ENCODE data around the gene CDK5. TPM values are rescaled to one million over a fixed set of nuclear protein-coding genes. Genes with fewer than 3 reads are reported as not detected.
A peak's percentile ranks its signal among the peaks of the same experiment; 100 is the strongest.

CDK5 gene
- total and polyA plus RNA-seq, 2 of the 13 experiments (the other 11 are each of a cell fraction or from before 2014, with no cell fraction given): 16.4 to 21.3 TPM

DNA sequence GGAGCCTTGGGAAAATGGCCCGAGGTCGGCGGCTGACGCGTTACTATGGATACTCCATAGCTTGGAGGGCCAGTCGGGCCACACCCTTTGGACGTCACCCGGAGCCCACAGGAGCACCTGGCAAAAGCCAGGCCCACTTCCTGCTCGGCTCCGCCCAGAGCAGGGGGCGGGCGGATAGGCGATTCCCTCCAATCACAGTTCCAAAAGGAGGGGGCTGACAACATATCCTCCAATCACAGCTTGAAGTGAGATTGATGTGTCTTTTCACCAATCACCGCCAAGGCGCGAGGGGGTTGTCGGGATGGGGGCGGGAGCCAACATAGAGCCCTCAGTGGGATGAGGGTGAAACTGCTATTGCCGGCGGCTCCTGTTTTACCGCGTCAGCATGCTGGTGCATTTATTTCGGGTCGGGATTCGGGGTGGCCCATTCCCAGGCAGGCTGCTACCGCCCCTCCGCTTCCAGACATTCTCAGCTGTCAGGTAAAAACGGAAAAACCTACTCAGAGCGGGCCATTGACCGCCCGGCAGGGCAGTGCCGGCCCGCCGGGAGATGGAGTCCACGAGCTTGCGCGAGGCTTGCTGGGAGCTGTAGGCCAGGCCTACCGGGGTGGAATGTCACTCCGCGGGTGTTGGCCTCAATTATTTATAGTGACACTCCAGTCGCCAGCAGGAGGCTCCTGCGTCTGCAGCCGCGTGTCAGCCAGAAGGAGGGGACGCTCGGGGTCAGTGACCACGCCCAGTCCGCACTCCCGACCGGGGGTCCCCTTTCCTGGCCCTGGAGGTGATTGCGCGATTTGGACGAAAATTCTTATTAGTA, 29.4 kb downstream of the CDK5 start, which contains the start of gene ABCB8 (continued):
- TF ChIP-seq, protein P1, sequence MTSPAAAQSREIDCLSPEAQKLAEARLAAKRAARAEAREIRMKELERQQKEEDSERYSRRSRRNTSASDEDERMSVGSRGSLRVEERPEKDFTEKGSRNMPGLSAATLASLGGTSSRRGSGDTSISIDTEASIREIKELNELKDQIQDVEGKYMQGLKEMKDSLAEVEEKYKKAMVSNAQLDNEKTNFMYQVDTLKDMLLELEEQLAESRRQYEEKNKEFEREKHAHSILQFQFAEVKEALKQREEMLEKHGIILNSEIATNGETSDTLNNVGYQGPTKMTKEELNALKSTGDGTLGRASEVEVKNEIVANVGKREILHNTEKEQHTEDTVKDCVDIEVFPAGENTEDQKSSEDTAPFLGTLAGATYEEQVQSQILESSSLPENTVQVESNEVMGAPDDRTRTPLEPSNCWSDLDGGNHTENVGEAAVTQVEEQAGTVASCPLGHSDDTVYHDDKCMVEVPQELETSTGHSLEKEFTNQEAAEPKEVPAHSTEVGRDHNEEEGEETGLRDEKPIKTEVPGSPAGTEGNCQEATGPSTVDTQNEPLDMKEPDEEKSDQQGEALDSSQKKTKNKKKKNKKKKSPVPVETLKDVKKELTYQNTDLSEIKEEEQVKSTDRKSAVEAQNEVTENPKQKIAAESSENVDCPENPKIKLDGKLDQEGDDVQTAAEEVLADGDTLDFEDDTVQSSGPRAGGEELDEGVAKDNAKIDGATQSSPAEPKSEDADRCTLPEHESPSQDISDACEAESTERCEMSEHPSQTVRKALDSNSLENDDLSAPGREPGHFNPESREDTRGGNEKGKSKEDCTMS (CRISPR knock-in tag; conservative IDR thresholded peaks at IDR 0.05): no peak
- TF ChIP-seq, protein P2, sequence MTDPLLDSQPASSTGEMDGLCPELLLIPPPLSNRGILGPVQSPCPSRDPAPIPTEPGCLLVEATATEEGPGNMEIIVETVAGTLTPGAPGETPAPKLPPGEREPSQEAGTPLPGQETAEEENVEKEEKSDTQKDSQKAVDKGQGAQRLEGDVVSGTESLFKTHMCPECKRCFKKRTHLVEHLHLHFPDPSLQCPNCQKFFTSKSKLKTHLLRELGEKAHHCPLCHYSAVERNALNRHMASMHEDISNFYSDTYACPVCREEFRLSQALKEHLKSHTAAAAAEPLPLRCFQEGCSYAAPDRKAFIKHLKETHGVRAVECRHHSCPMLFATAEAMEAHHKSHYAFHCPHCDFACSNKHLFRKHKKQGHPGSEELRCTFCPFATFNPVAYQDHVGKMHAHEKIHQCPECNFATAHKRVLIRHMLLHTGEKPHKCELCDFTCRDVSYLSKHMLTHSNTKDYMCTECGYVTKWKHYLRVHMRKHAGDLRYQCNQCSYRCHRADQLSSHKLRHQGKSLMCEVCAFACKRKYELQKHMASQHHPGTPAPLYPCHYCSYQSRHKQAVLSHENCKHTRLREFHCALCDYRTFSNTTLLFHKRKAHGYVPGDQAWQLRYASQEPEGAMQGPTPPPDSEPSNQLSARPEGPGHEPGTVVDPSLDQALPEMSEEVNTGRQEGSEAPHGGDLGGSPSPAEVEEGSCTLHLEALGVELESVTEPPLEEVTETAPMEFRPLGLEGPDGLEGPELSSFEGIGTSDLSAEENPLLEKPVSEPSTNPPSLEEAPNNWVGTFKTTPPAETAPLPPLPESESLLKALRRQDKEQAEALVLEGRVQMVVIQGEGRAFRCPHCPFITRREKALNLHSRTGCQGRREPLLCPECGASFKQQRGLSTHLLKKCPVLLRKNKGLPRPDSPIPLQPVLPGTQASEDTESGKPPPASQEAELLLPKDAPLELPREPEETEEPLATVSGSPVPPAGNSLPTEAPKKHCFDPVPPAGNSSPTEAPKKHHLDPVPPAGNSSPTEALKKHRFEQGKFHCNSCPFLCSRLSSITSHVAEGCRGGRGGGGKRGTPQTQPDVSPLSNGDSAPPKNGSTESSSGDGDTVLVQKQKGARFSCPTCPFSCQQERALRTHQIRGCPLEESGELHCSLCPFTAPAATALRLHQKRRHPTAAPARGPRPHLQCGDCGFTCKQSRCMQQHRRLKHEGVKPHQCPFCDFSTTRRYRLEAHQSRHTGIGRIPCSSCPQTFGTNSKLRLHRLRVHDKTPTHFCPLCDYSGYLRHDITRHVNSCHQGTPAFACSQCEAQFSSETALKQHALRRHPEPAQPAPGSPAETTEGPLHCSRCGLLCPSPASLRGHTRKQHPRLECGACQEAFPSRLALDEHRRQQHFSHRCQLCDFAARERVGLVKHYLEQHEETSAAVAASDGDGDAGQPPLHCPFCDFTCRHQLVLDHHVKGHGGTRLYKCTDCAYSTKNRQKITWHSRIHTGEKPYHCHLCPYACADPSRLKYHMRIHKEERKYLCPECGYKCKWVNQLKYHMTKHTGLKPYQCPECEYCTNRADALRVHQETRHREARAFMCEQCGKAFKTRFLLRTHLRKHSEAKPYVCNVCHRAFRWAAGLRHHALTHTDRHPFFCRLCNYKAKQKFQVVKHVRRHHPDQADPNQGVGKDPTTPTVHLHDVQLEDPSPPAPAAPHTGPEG (CRISPR knock-in tag; IDR thresholded peaks at IDR 0.05): no peak
- TF ChIP-seq CHCHD3 (CRISPR knock-in tag; IDR thresholded peaks at IDR 0.05): no peak
- 0 out of 2 replicates have a peak, but pooled peaks have one; percentile 23 for TF ChIP-seq FOXO1 (CRISPR knock-in tag; IDR thresholded peaks at IDR 0.05)
- TF ChIP-seq GLI4 (CRISPR knock-in tag; IDR thresholded peaks at IDR 0.05; ENCODE audit: borderline replicate concordance): no peak
- TF ChIP-seq PITX1 (CRISPR knock-in tag; IDR thresholded peaks at IDR 0.05): peak; percentile 59; the same call in 1 of the 2 replicates
- TF ChIP-seq STAG1 (CRISPR knock-in tag; IDR thresholded peaks at IDR 0.05): peak; percentile 65
- no peak for TF ChIP-seq ZNF792 (CRISPR knock-in tag; IDR thresholded peaks at IDR 0.05)
- TF ChIP-seq ZNF44 (CRISPR knock-in tag; IDR thresholded peaks at IDR 0.05): no peak
- TF ChIP-seq, protein P3, sequence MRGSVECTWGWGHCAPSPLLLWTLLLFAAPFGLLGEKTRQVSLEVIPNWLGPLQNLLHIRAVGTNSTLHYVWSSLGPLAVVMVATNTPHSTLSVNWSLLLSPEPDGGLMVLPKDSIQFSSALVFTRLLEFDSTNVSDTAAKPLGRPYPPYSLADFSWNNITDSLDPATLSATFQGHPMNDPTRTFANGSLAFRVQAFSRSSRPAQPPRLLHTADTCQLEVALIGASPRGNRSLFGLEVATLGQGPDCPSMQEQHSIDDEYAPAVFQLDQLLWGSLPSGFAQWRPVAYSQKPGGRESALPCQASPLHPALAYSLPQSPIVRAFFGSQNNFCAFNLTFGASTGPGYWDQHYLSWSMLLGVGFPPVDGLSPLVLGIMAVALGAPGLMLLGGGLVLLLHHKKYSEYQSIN (CRISPR knock-in tag; IDR thresholded peaks at IDR 0.05; ENCODE audit: borderline replicate concordance): no peak
- TF ChIP-seq ONECUT2 (CRISPR knock-in tag; IDR thresholded peaks at IDR 0.05): no peak
- TF ChIP-seq, protein P4, sequence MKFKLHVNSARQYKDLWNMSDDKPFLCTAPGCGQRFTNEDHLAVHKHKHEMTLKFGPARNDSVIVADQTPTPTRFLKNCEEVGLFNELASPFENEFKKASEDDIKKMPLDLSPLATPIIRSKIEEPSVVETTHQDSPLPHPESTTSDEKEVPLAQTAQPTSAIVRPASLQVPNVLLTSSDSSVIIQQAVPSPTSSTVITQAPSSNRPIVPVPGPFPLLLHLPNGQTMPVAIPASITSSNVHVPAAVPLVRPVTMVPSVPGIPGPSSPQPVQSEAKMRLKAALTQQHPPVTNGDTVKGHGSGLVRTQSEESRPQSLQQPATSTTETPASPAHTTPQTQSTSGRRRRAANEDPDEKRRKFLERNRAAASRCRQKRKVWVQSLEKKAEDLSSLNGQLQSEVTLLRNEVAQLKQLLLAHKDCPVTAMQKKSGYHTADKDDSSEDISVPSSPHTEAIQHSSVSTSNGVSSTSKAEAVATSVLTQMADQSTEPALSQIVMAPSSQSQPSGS (CRISPR knock-in tag; IDR thresholded peaks at IDR 0.05): no peak
- peak; percentile 22; the same call in 1 of the 2 replicates for TF ChIP-seq ZNF556 (CRISPR knock-in tag; IDR thresholded peaks at IDR 0.05; ENCODE audit: borderline replicate concordance)
- no peak for TF ChIP-seq ZNF251 (CRISPR knock-in tag; IDR thresholded peaks at IDR 0.05)
- TF ChIP-seq, protein P5, sequence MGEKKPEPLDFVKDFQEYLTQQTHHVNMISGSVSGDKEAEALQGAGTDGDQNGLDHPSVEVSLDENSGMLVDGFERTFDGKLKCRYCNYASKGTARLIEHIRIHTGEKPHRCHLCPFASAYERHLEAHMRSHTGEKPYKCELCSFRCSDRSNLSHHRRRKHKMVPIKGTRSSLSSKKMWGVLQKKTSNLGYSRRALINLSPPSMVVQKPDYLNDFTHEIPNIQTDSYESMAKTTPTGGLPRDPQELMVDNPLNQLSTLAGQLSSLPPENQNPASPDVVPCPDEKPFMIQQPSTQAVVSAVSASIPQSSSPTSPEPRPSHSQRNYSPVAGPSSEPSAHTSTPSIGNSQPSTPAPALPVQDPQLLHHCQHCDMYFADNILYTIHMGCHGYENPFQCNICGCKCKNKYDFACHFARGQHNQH (CRISPR knock-in tag; IDR thresholded peaks at IDR 0.05): peak; percentile 82
- no peak for TF ChIP-seq FOXA1 (IDR thresholded peaks at IDR 0.05)
- TF ChIP-seq FOXA1 (CRISPR knock-in tag; IDR thresholded peaks at IDR 0.05): 0 out of 2 replicates have a peak, but pooled peaks have one; percentile 13

All from HepG2 (cell line).